CD8-positive, alpha-beta memory T cell (primary cell): Measurements from ENCODE around the gene SCGB3A2. TPM values are rescaled to one million over a fixed set of nuclear protein-coding genes. Genes with fewer than 3 reads are reported as not detected.

Experiments used
- CTCF ChIA-PET: fragments of 350-600 bp; sonication (Branson Sonifier 250); formaldehyde crosslinking; loops from one replicate; lab custom pipeline; 2021; ENCODE audit warnings: antibody characterized with exemption; lab: Charles Lee
- POLR2A ChIA-PET: fragments of 350-600 bp; sonication (Branson Sonifier 250); formaldehyde crosslinking; loops from one replicate; lab custom pipeline; 2021; ENCODE audit warnings: antibody characterized with exemption; lab: Charles Lee
- DNase-seq, 5 donors: peaks; one replicate each; pipeline versions ENCODE4 v3.0.0 to v3.0.0-alpha.2; 2020 to 2022; ENCODE audit warnings: mixed read lengths in 1 of 5
- H3K27ac ChIP-seq: one replicate; pipeline ENCODE4 v1.7.0; 2013; ENCODE audit warnings: low read depth, mild to moderate bottlenecking, low read length, moderate library complexity
- H3K27me3 ChIP-seq: 2 replicates; pipeline ENCODE4 v1.7.0; 2013; ENCODE audit warnings: low read length, mild to moderate bottlenecking; ENCODE audit not compliant: insufficient read depth, poor library complexity, severe bottlenecking
- H3K36me3 ChIP-seq: 2 replicates; pipeline ENCODE4 v1.7.0; 2013; ENCODE audit warnings: mild to moderate bottlenecking, low read length, moderate library complexity; ENCODE audit not compliant: insufficient read depth
- H3K4me1 ChIP-seq: 2 replicates; pipeline ENCODE4 v1.7.0; 2013; ENCODE audit warnings: mild to moderate bottlenecking, low read length, moderate library complexity; ENCODE audit not compliant: insufficient read depth
- H3K4me3 ChIP-seq: 2 replicates; pipeline ENCODE4 v1.7.0; 2013; ENCODE audit warnings: mild to moderate bottlenecking, low read length
- H3K9me3 ChIP-seq: 2 replicates; pipeline ENCODE4 v1.7.0; 2013; ENCODE audit warnings: mild to moderate bottlenecking, low read length
- H3K27ac Mint-ChIP-seq, 8 donors: one replicate each; pipeline ENCODE4 v1.8.0; 2020 to 2021; ENCODE audit warnings: mixed read lengths in 8 of 8, mild to moderate bottlenecking in 6 of 8, inconsistent platforms in 3 of 8, moderate library complexity in 3 of 8
- H3K27me3 Mint-ChIP-seq, 2 donors: one replicate each; pipeline ENCODE4 v1.8.0; 2020 to 2021; ENCODE audit warnings: mixed read lengths in 2 of 2, mild to moderate bottlenecking in 1 of 2, moderate library complexity in 1 of 2
- H3K36me3 Mint-ChIP-seq, 3 donors: one replicate each; pipeline ENCODE4 v1.8.0; 2020 to 2021; ENCODE audit warnings: mixed read lengths in 3 of 3, inconsistent platforms in 1 of 3, mild to moderate bottlenecking in 1 of 3
- H3K4me1 Mint-ChIP-seq, 3 donors: one replicate each; pipeline ENCODE4 v1.8.0; 2020 to 2021; ENCODE audit warnings: mixed read lengths in 3 of 3, inconsistent platforms in 1 of 3, mild to moderate bottlenecking in 1 of 3
- H3K4me3 Mint-ChIP-seq, 7 donors: one replicate each; pipeline ENCODE4 v1.8.0; 2020 to 2021; ENCODE audit warnings: mixed read lengths in 7 of 7, mild to moderate bottlenecking in 6 of 7, moderate library complexity in 4 of 7, inconsistent platforms in 2 of 7
- H3K9me3 Mint-ChIP-seq, 5 donors: one replicate each; pipeline ENCODE4 v1.8.0; 2020 to 2022; ENCODE audit warnings: mixed read lengths in 5 of 5, mild to moderate bottlenecking in 3 of 5, moderate library complexity in 2 of 5, inconsistent platforms in 1 of 5
- polyA plus RNA-seq: library from polyadenylated mRNA; unstranded; fragments of 300-500 nt; fragmentation: Illumina TruSeq; gene quantifications from one replicate; pipeline ENCODE4 v1.2.3, GENCODE V29; 2021
- total RNA-seq, 2 experiments: library from RNA; stranded (reverse); gene quantifications; one replicate each; pipeline ENCODE4 v1.2.3, GENCODE V29; 2021

SCGB3A2 gene
- total and polyA plus RNA-seq, 3 experiments from 2014 or later: not detected

DNA sequence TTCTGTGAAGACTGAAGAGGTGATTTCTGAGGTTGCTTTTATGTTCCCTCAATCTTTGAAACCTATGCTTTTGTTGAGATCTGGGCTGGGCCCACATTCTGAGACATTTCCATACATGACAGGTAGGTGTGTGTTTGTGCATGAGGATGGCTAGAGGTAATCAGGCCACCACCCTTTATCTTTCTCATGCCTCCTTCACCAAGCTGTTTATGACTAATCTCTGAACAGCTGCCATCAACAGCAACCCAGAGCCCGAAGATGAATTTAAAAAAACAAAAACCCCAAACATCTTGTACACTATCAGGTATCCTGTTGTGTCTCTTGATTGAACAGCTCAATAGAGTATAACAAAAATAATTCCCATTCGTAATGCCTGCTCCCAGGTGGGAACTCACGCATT, 40.4 kb downstream of the SCGB3A2 start:
- Histone ChIP-seq H3K36me3 (no peaks in the 10 kb centered on the region), H3K9me3 (no peaks in the 10 kb centered on the region), H3K27ac (no peak overlapping the region), H3K4me1 (no peaks in the 10 kb centered on the region), H3K27me3 (no peaks in the 10 kb centered on the region), H3K4me3 (no peak overlapping the region)
- ChIA-PET POLR2A (no interaction called here), CTCF (no interaction called here)
- H3K9me3 Mint-ChIP-seq: peaks cover 0 to 4% (median 0%) of the 10 kb centered on the region in 5 donors
- no peaks in the 10 kb centered on the region for H3K36me3 Mint-ChIP-seq
- no peaks in the 10 kb centered on the region for H3K27me3 Mint-ChIP-seq
- DNase-seq: no peak
- H3K4me3 Mint-ChIP-seq: no peak overlapping the region
- H3K4me1 Mint-ChIP-seq: no peaks in the 10 kb centered on the region
- no peak overlapping the region for H3K27ac Mint-ChIP-seq

DNA sequence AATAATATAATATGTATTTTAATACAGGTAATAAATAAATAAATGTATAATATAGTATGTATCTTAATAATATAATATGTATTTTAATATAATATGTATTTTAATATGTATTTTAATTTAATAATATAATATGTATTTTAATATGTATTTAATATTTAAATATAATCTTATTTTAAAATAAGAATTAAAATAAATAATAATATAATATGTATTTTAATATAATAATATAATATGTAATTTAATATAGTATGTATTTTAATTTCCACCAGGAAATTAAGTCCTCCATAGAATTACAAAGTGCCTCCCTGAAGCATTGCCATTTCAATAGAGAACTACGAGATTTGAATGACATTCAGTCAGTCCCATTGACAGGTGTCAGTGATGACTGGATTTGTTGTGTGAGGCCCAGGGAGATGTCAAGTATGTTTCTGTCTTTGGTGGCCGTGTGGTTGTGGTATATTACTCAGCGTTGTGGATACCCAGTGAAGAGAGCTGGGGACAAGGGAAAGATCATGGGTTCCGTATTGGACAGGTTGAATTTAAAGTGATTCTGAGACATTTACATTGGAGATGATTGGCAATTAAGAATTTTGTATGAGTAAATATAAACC, 42.0 kb downstream of the SCGB3A2 start:
- H3K27me3 Mint-ChIP-seq: no peaks in the 10 kb centered on the region
- H3K36me3 Mint-ChIP-seq: no peaks in the 10 kb centered on the region
- H3K27ac Mint-ChIP-seq: no peak overlapping the region
- ChIA-PET CTCF (no interaction called here), POLR2A (no interaction called here)
- no peak for DNase-seq
- Histone ChIP-seq H3K36me3 (no peaks in the 10 kb centered on the region), H3K9me3 (no peaks in the 10 kb centered on the region), H3K4me1 (no peaks in the 10 kb centered on the region), H3K4me3 (no peak overlapping the region), H3K27ac (no peak overlapping the region), H3K27me3 (no peaks in the 10 kb centered on the region)
- no peaks in the 10 kb centered on the region for H3K4me1 Mint-ChIP-seq
- H3K4me3 Mint-ChIP-seq: no peak overlapping the region
- H3K9me3 Mint-ChIP-seq: peaks cover 0 to 4% (median 0%) of the 10 kb centered on the region in 5 donors

DNA sequence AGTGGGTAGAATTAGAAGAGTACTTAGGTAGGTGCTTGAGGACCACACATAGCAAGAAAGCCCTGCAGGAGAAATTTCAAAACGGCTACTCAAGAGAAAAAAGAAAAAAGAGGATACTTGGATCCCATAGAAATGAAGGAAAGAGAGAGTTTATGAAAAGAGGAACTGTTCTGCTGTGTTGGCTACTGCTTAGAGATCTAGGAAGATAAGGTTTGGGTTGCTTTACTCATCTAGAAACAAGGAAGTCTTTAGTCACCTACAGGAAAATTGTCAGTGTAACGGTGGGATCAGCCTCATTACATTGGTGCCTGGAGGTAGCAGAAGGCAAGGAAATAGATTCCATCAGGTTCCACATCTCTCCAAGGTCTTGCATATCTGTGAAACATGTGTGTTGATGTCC, 42.6 kb downstream of the SCGB3A2 start:
- Mint-ChIP-seq H3K4me1 (no peaks in the 10 kb centered on the region), H3K36me3 (no peaks in the 10 kb centered on the region), H3K27ac (no peak overlapping the region), H3K4me3 (no peak overlapping the region), H3K9me3 (peaks cover 0 to 4% (median 0%) of the 10 kb centered on the region in 5 donors), H3K27me3 (no peaks in the 10 kb centered on the region)
- H3K9me3 ChIP-seq: no peaks in the 10 kb centered on the region
- H3K4me1 ChIP-seq: no peaks in the 10 kb centered on the region
- POLR2A ChIA-PET: no interaction called here
- DNase-seq: no peak
- CTCF ChIA-PET: no interaction called here
- H3K4me3 ChIP-seq: no peak overlapping the region
- H3K36me3 ChIP-seq: no peaks in the 10 kb centered on the region
- H3K27ac ChIP-seq: no peak overlapping the region
- H3K27me3 ChIP-seq: no peaks in the 10 kb centered on the region

DNA sequence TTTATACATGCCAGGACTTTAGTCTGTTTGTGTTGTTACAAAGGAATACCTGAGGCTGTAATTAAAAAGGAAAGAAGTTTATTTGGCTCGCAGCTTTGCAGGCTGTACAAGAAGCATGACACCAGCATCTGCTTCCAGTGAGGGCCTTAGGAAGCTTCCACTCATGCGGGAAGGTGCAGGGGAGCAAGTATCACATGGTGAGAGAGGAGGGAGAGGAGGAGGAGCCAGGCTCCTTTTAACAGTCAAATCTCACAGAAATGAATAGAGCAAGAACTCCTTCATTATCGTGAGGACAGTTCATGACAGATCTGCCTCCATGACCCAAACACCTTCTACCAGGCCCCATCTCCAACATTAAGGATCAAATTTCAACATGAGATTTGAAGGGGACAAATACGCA, 46.5 kb downstream of the SCGB3A2 start:
- Histone ChIP-seq H3K36me3 (no peaks in the 10 kb centered on the region), H3K27me3 (no peaks in the 10 kb centered on the region), H3K9me3 (no peaks in the 10 kb centered on the region), H3K27ac (no peak overlapping the region), H3K4me1 (no peaks in the 10 kb centered on the region), H3K4me3 (no peak overlapping the region)
- Mint-ChIP-seq H3K4me1 (no peaks in the 10 kb centered on the region), H3K4me3 (no peak overlapping the region), H3K27ac (no peak overlapping the region), H3K27me3 (no peaks in the 10 kb centered on the region), H3K36me3 (no peaks in the 10 kb centered on the region), H3K9me3 (peaks cover 0 to 4% (median 0%) of the 10 kb centered on the region in 5 donors)
- ChIA-PET CTCF (no interaction called here), POLR2A (no interaction called here)
- DNase-seq: no peak

DNA sequence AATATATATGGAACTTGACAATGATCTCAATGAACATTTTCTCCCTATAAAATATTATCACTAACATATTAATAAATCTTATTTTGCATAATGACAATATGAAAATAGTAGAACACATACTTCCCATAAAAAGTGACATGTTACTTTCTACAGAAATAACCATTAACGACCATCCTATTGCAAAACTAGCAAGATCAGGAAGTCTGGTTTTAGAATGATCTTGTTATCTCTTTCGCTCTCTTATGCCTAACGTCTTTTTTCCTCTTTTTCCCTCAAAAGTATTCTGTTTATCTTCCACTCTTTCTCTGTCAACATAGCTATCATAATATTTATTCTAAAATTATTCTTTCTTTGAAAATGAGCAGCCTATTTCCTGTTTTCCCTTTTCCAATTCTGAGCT, 49.4 kb downstream of the SCGB3A2 start:
- H3K4me3 Mint-ChIP-seq: no peak overlapping the region
- no peaks in the 10 kb centered on the region for H3K27me3 Mint-ChIP-seq
- H3K9me3 ChIP-seq: no peaks in the 10 kb centered on the region
- ChIA-PET CTCF (no interaction called here), POLR2A (no interaction called here)
- peaks cover 0 to 2% (median 0%) of the 10 kb centered on the region in 5 donors for H3K9me3 Mint-ChIP-seq
- H3K36me3 Mint-ChIP-seq: no peaks in the 10 kb centered on the region
- no peaks in the 10 kb centered on the region for H3K4me1 ChIP-seq
- H3K27ac Mint-ChIP-seq: no peak overlapping the region
- no peak overlapping the region for H3K27ac ChIP-seq
- no peaks in the 10 kb centered on the region for H3K27me3 ChIP-seq
- H3K36me3 ChIP-seq: no peaks in the 10 kb centered on the region
- DNase-seq: no peak
- H3K4me3 ChIP-seq: no peak overlapping the region
- H3K4me1 Mint-ChIP-seq: no peaks in the 10 kb centered on the region

DNA sequence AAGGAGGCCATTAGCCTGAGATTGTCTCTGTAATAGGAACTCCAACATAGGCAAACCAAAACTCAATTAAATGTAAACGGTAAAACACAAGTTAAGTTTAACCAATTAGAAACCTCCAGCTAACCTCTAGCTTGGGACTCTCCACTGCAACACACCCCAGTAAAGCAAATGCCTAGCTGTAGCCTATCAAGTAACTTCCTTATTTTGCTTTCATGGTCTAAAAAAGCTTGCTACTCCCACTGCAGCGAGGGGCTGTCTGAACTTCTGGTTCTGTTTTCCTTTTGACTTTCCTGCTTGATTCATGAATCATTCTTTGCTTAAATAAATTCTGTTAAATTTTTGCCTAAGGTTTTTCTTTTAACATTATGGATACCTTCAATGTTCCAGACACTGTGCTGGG, 52.3 kb downstream of the SCGB3A2 start:
- H3K27ac Mint-ChIP-seq: peak overlapping the region in 1 of 8 donors; percentile 25
- no peaks in the 10 kb centered on the region for H3K4me1 Mint-ChIP-seq
- no peak for DNase-seq
- no peak overlapping the region for H3K4me3 ChIP-seq
- H3K36me3 ChIP-seq: no peaks in the 10 kb centered on the region
- POLR2A ChIA-PET: no interaction called here
- CTCF ChIA-PET: no interaction called here
- no peak overlapping the region for H3K27ac ChIP-seq
- H3K9me3 ChIP-seq: no peaks in the 10 kb centered on the region
- H3K9me3 Mint-ChIP-seq: peaks cover 0 to 2% (median 0%) of the 10 kb centered on the region in 5 donors
- no peaks in the 10 kb centered on the region for H3K27me3 ChIP-seq
- no peaks in the 10 kb centered on the region for H3K27me3 Mint-ChIP-seq
- no peaks in the 10 kb centered on the region for H3K36me3 Mint-ChIP-seq
- H3K4me1 ChIP-seq: no peaks in the 10 kb centered on the region
- H3K4me3 Mint-ChIP-seq: no peak overlapping the region

Other genes starting within 250 kb of the SCGB3A2 start
- gene JAKMIP2, start 96.0 kb upstream of the SCGB3A2 start, total RNA-seq: 1 to 10 TPM; 1.8 TPM
- gene JAKMIP2, start 96.0 kb upstream of the SCGB3A2 start, polyA plus RNA-seq: 6.3 TPM
- gene SPINK1, start 47.0 kb upstream of the SCGB3A2 start, total RNA-seq: not detected
- gene SPINK1, start 47.0 kb upstream of the SCGB3A2 start, polyA plus RNA-seq: not detected
- gene C5orf46, start 27.8 kb downstream of the SCGB3A2 start, total RNA-seq: not detected
- not detected for gene C5orf46, start 27.8 kb downstream of the SCGB3A2 start, polyA plus RNA-seq
- not detected for gene SPINK5, start 185.3 kb downstream of the SCGB3A2 start, total RNA-seq
- gene SPINK5, start 185.3 kb downstream of the SCGB3A2 start, polyA plus RNA-seq: not detected